RPMI7951 (cell line): ENCODE measurements around the gene TMBIM4. TPM values are rescaled to one million over a fixed set of nuclear protein-coding genes. Genes with fewer than 3 reads are reported as not detected.
A peak's percentile ranks its signal among the peaks of the same experiment; 100 is the strongest.

ENCODE experiments used
- DNase-seq: peaks from one replicate; pipeline ENCODE4 v3.0.0-alpha.2; 2012; ENCODE audit warnings: low read depth
- total RNA-seq: library from RNA; depleted of rRNA; stranded (reverse); fragments of >200 nt; shearing (Covaris generic); gene quantifications from 2 replicates; pipeline ENCODE4 v1.2.3, GENCODE V29; 2014; rRNA removed

The TMBIM4 gene
- total RNA-seq, 1 experiment from 2014 or later: 135 TPM

GRCh38 chr12:66092559-66093269 is 77.1 kb downstream of the TMBIM4 start:
- DNase-seq: peak; percentile 12

- DNase-seq: no peak
Observed at GRCh38 chr12:66090157-66090556, 79.6 kb downstream of the TMBIM4 start.

- peak; percentile 70 for DNase-seq
Observed at GRCh38 chr12:66087365-66087943, 82.3 kb downstream of the TMBIM4 start.

GRCh38 chr12:66085998-66086397 is 83.8 kb downstream of the TMBIM4 start:
- DNase-seq: no peak

Other genes starting within 250 kb of the TMBIM4 start
- 5.9 and 9.7 TPM in 2 replicates for gene LLPH, start 39.2 kb downstream of the TMBIM4 start, total RNA-seq
- gene IRAK3, start 19.2 kb upstream of the TMBIM4 start, total RNA-seq: 3.5 and 4.8 TPM in 2 replicates
- gene HELB, start 132.5 kb upstream of the TMBIM4 start, total RNA-seq: 2.4 and 2.6 TPM in 2 replicates